CD4-positive, alpha-beta T cell treated with Interferon alpha-2 for 1 hour (primary cell): Measurements from ENCODE around the gene FAM161B.
"Not testable (repeated sequence)": the region's sequence is repeated elsewhere in the genome, so short reads cannot be mapped to it uniquely, and the experiment has no call there.

Experiments used
- DNase-seq, 2 donors: peaks; one replicate each; pipeline ENCODE4 v3.0.0-alpha.2; 2020 to 2022

The FAM161B gene

GRCh38 chr14:73943083-73943482 lies 6.8 kb downstream of the FAM161B start:
- peak in 1 of 2 donors; percentile 25 for DNase-seq

GRCh38 chr14:73942180-73942579 lies 7.7 kb downstream of the FAM161B start:
- DNase-seq = no peak

- no peak for DNase-seq
Measured at GRCh38 chr14:73937012-73937411, 12.9 kb downstream of the FAM161B start.

- no peak for DNase-seq
Measured at GRCh38 chr14:73936548-73936947, 13.3 kb downstream of the FAM161B start.

GRCh38 chr14:73935666-73936065 lies 14.2 kb downstream of the FAM161B start:
- DNase-seq = peak in 1 of 2 donors; percentile 6

GRCh38 chr14:73924337-73924736 lies 25.6 kb downstream of the FAM161B start:
- DNase-seq = no peak

GRCh38 chr14:73919457-73919856 lies 30.4 kb downstream of the FAM161B start:
- DNase-seq = not testable (repeated sequence)

GRCh38 chr14:73916324-73916723 lies 33.6 kb downstream of the FAM161B start:
- DNase-seq = no peak

GRCh38 chr14:73913256-73913655 lies 36.6 kb downstream of the FAM161B start:
- DNase-seq = no peak

GRCh38 chr14:73909681-73910080 lies 40.2 kb downstream of the FAM161B start:
- no peak for DNase-seq

GRCh38 chr14:73903028-73903427 lies 46.9 kb downstream of the FAM161B start:
- no peak for DNase-seq

- DNase-seq = no peak
Measured at GRCh38 chr14:73896521-73896920, 53.4 kb downstream of the FAM161B start.

GRCh38 chr14:73895939-73896338 lies 54.0 kb downstream of the FAM161B start:
- DNase-seq = no peak

- not testable (repeated sequence) for DNase-seq
Measured at GRCh38 chr14:73894180-73894687, 55.7 kb downstream of the FAM161B start.

GRCh38 chr14:73889376-73889775 lies 60.5 kb downstream of the FAM161B start:
- no peak for DNase-seq

GRCh38 chr14:73888971-73889370 lies 60.9 kb downstream of the FAM161B start:
- DNase-seq = no peak

GRCh38 chr14:73888460-73888725 lies 61.5 kb downstream of the FAM161B start:
- no peak for DNase-seq

- DNase-seq = peak in 1 of 2 donors; percentile 30
Measured at GRCh38 chr14:73887694-73888459, 62.0 kb downstream of the FAM161B start.

GRCh38 chr14:73887318-73887616 lies 62.6 kb downstream of the FAM161B start:
- no peak for DNase-seq

GRCh38 chr14:73886449-73887317 lies 63.2 kb downstream of the FAM161B start, which contains the start of gene ZNF410:
TSS of gene ZNF410 (plus strand) at chr14:73886859. CDS start at chr14:73892176, 5,317 bp downstream.
- peak; percentile 92 to 94 for DNase-seq

- no peak for DNase-seq
Measured at GRCh38 chr14:73884438-73885190, 65.3 kb downstream of the FAM161B start.
